Measurements from ENCODE around the gene RUBCNL.

- TF ChIP-seq CTCF (IDR thresholded peaks at IDR 0.05; ENCODE audit: extremely low read depth in 1 of 2, insufficient read depth in 1 of 2, low read depth in 1 of 2, low read length in 2 of 2) (no peak), POLR2AphosphoS5 (IDR thresholded peaks at IDR 0.05; ENCODE audit: insufficient read depth, low read depth, low read length) (no peak), POLR2A (IDR thresholded peaks at IDR 0.05; ENCODE audit: low read depth, low read length) (no peak), MAX (IDR thresholded peaks at IDR 0.05; ENCODE audit: insufficient read depth, insufficient read length) (no peak), MYC (IDR thresholded peaks at IDR 0.05; ENCODE audit: low read depth, low read length) (no peak), JUN (IDR thresholded peaks at IDR 0.05; ENCODE audit: borderline replicate concordance, insufficient read depth, insufficient read length, low read depth) (no peak), EZH2 (IDR thresholded peaks at IDR 0.05; ENCODE audit: borderline replicate concordance, low read depth, low read length, severe bottlenecking) (no peak)
Observed at GRCh38 chr13:46345866-46346265, 41.2 kb downstream of the RUBCNL start.
